HG02763 (cell line): ENCODE measurements around the gene PTPRT.

Source experiments
- ATAC-seq: cut with Tn5 transposase; IDR thresholded peaks from one replicate; pipeline ENCODE4 v1.9.1; 2021; ENCODE audit warnings: mild to moderate bottlenecking, moderate library complexity; ENCODE audit not compliant: unreplicated experiment

Gene PTPRT

GRCh38 chr20:43189554-43190331, at the start of gene PTPRT:
Gene PTPRT (minus strand): TSS chr20:43189906. CDS start chr20:43189733, 173 bp downstream.
- no peak for ATAC-seq

- no peak for ATAC-seq
These were observed 49.1 kb upstream of the PTPRT start for GRCh38 chr20:43238833-43239232.

GRCh38 chr20:43238266-43238665, 48.6 kb upstream of the PTPRT start:
- no peak for ATAC-seq

GRCh38 chr20:43237651-43238168, 48.0 kb upstream of the PTPRT start:
- no peak for ATAC-seq

GRCh38 chr20:43235998-43236397, 46.3 kb upstream of the PTPRT start:
- no peak for ATAC-seq

- no peak for ATAC-seq
These were observed 42.1 kb upstream of the PTPRT start for GRCh38 chr20:43231829-43232228.

GRCh38 chr20:43229696-43230095, 40.0 kb upstream of the PTPRT start:
- ATAC-seq, result no peak

- ATAC-seq, result no peak
These were observed 30.9 kb upstream of the PTPRT start for GRCh38 chr20:43220612-43221011.

- ATAC-seq, result no peak
These were observed 21.2 kb upstream of the PTPRT start for GRCh38 chr20:43210901-43211300.

GRCh38 chr20:43209831-43210230, 20.1 kb upstream of the PTPRT start:
- ATAC-seq, result no peak

- no peak for ATAC-seq
These were observed 16.0 kb upstream of the PTPRT start for GRCh38 chr20:43205699-43206098.

GRCh38 chr20:43202100-43202499, 12.4 kb upstream of the PTPRT start:
- no peak for ATAC-seq

- ATAC-seq, result no peak
These were observed 8.9 kb upstream of the PTPRT start for GRCh38 chr20:43198607-43199006.

- ATAC-seq, result no peak
These were observed 6.5 kb upstream of the PTPRT start for GRCh38 chr20:43196243-43196642.

- ATAC-seq, result no peak
These were observed 4.4 kb upstream of the PTPRT start for GRCh38 chr20:43194137-43194536.

- ATAC-seq, result no peak
These were observed 3.7 kb upstream of the PTPRT start for GRCh38 chr20:43193443-43193842.

GRCh38 chr20:43191946-43192863, 2.5 kb upstream of the PTPRT start:
- ATAC-seq, result no peak

- ATAC-seq, result no peak
These were observed 1.4 kb upstream of the PTPRT start for GRCh38 chr20:43191143-43191542.

GRCh38 chr20:43190332-43190953, 737 bp upstream of the PTPRT start:
- no peak for ATAC-seq

GRCh38 chr20:43188861-43189553, 699 bp downstream of the PTPRT start:
- no peak for ATAC-seq

GRCh38 chr20:43188234-43188653, 1.5 kb downstream of the PTPRT start:
- no peak for ATAC-seq
